Natural killer cell (primary cell): ENCODE data around the gene FOXA3. TPM values are rescaled to one million over a fixed set of nuclear protein-coding genes. Genes with fewer than 3 reads are reported as not detected.

ENCODE experiments used
- ATAC-seq, 3 donors: fragments of 150-1000 bp in 2 of 3; fragments of 200-7000 bp in 1 of 3; cut with Tn5 transposase; 1 replicate in 1 of 3; 2 replicates in 2 of 3; pipeline ENCODE4 v1.10.0; 2021; ENCODE audit warnings: mild to moderate bottlenecking in 2 of 3, moderate library complexity in 2 of 3
- DNase-seq, 2 donors: peaks; one replicate each; pipeline versions ENCODE4 v3.0.0 to v3.0.0-alpha.2; 2013 to 2021; ENCODE audit warnings: mixed read lengths in 1 of 2
- H3K27ac ChIP-seq: one replicate; pipeline ENCODE4 v1.5.1; 2013; ENCODE audit warnings: mild to moderate bottlenecking, low read length
- H3K27me3 ChIP-seq: one replicate; pipeline ENCODE4 v1.6.1; 2013; ENCODE audit warnings: low read length; ENCODE audit not compliant: control insufficient read depth, insufficient read depth
- H3K36me3 ChIP-seq: one replicate; pipeline ENCODE4 v1.6.1; 2013; ENCODE audit warnings: low read length; ENCODE audit not compliant: control insufficient read depth, insufficient read depth
- H3K4me1 ChIP-seq: one replicate; pipeline ENCODE4 v1.6.1; 2013; ENCODE audit warnings: low read length; ENCODE audit not compliant: control insufficient read depth, insufficient read depth
- H3K4me3 ChIP-seq: one replicate; pipeline ENCODE4 v1.5.1; 2013; ENCODE audit warnings: low read length
- H3K9me3 ChIP-seq: one replicate; pipeline ENCODE4 v1.6.1; 2013; ENCODE audit warnings: low read length; ENCODE audit not compliant: control insufficient read depth, insufficient read depth
- H3K27ac Mint-ChIP-seq, 2 donors: one replicate each; pipeline ENCODE4 v1.8.0; 2022; ENCODE audit warnings: mild to moderate bottlenecking in 2 of 2, mixed read lengths in 2 of 2, moderate library complexity in 1 of 2
- H3K27me3 Mint-ChIP-seq, 2 donors: one replicate each; pipeline ENCODE4 v1.8.0; 2022; ENCODE audit warnings: low read depth in 2 of 2, mixed read lengths in 2 of 2
- H3K36me3 Mint-ChIP-seq: one replicate; pipeline ENCODE4 v1.8.0; 2022; ENCODE audit warnings: mixed read lengths
- H3K4me1 Mint-ChIP-seq, 2 donors: one replicate each; pipeline ENCODE4 v1.8.0; 2022; ENCODE audit warnings: mixed read lengths in 2 of 2
- H3K4me3 Mint-ChIP-seq: one replicate; pipeline ENCODE4 v1.8.0; 2022; ENCODE audit warnings: mild to moderate bottlenecking, moderate library complexity, mixed read lengths
- H3K9me3 Mint-ChIP-seq, 2 donors: one replicate each; pipeline ENCODE4 v1.8.0; 2022; ENCODE audit warnings: mixed read lengths in 2 of 2
- WGBS: methylation state at CpG from one replicate; pipeline ENCODE4 v1.1.7; 2013; ENCODE audit warnings: missing lambda C conversion rate; ENCODE audit not compliant: insufficient coverage; 5-methylcytosine and 5-hydroxymethylcytosine counted together
- intact Hi-C: fragments of 100-400 bp; cut with micrococcal nuclease; formaldehyde crosslinking; loops from one replicate; pipeline ENCODE4 v1.14.2; 2022
- total RNA-seq, 4 donors: library from RNA; stranded (reverse); fragments of 120-200 nt in 1 of 4; gene quantifications; one replicate each; pipeline versions ENCODE4 v1.2.3 to v1.2.4, GENCODE V29; 2013 to 2022
- TF ChIP-seq, protein P1 (sequence below): fragments of 200-600 bp; IDR thresholded peaks from one replicate; pipeline ENCODE4 v1.8.0; 2022; ENCODE audit warnings: antibody characterized with exemption

The FOXA3 gene
- total RNA-seq, 3 donors from 2014 or later (not counting 1 experiment from before 2014, with no cell fraction given) = not detected

DNA sequence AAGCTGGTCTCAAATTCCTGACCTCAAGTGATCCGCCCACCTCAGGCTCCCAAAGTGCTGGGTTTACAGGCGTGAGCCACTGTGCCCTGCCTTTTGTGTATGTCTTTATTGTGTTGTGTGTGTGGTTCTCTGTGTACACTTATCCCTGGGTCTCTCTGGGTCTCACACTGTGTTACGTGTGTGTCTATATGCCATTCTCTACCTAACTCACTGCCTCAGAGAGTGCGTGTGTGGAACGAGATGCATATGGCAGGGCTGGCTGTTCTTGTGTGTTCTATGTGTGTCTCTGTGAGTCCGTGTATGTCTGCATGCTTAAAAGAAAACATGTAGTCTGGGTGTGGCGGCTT lies 10.5 kb downstream of the FOXA3 start:
- H3K36me3 Mint-ChIP-seq = no peaks in the 10 kb centered on the region
- no peaks in the 10 kb centered on the region for H3K36me3 ChIP-seq
- 94% methylated on average over 7 of the region's 7 CpGs for WGBS
- H3K4me3 Mint-ChIP-seq = no peak overlapping the region
- no peak overlapping the region for H3K4me3 ChIP-seq
- peaks cover 0 to 19% of the 10 kb centered on the region in 2 donors for H3K4me1 Mint-ChIP-seq
- H3K27me3 ChIP-seq = no peaks in the 10 kb centered on the region
- H3K27me3 Mint-ChIP-seq = peaks cover 0 to 23% of the 10 kb centered on the region in 2 donors
- H3K27ac ChIP-seq = no peak overlapping the region
- DNase-seq (no peak), ATAC-seq (no peak)
- no peak overlapping the region for H3K27ac Mint-ChIP-seq
- no peaks in the 10 kb centered on the region for H3K9me3 ChIP-seq
- TF ChIP-seq, protein P1, sequence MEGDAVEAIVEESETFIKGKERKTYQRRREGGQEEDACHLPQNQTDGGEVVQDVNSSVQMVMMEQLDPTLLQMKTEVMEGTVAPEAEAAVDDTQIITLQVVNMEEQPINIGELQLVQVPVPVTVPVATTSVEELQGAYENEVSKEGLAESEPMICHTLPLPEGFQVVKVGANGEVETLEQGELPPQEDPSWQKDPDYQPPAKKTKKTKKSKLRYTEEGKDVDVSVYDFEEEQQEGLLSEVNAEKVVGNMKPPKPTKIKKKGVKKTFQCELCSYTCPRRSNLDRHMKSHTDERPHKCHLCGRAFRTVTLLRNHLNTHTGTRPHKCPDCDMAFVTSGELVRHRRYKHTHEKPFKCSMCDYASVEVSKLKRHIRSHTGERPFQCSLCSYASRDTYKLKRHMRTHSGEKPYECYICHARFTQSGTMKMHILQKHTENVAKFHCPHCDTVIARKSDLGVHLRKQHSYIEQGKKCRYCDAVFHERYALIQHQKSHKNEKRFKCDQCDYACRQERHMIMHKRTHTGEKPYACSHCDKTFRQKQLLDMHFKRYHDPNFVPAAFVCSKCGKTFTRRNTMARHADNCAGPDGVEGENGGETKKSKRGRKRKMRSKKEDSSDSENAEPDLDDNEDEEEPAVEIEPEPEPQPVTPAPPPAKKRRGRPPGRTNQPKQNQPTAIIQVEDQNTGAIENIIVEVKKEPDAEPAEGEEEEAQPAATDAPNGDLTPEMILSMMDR = no peak
- intact Hi-C loops = no loop called here
- H3K9me3 Mint-ChIP-seq = no peaks in the 10 kb centered on the region
- peaks cover 15% of the 10 kb centered on the region for H3K4me1 ChIP-seq

- no peaks in the 10 kb centered on the region for H3K9me3 ChIP-seq
- ATAC-seq (peak in 2 of 3 donors; percentile 49 to 59), DNase-seq (no peak)
- no peak overlapping the region for H3K27ac ChIP-seq
- H3K27me3 ChIP-seq = no peaks in the 10 kb centered on the region
- H3K36me3 ChIP-seq = no peaks in the 10 kb centered on the region
- intact Hi-C loops = no loop called here
- peaks cover 15% of the 10 kb centered on the region for H3K4me1 ChIP-seq
- Mint-ChIP-seq H3K9me3 (no peaks in the 10 kb centered on the region), H3K36me3 (no peaks in the 10 kb centered on the region), H3K27me3 (peaks cover 0 to 23% of the 10 kb centered on the region in 2 donors), H3K4me3 (peak overlapping the region; percentile 61), H3K4me1 (peaks cover 0 to 19% of the 10 kb centered on the region in 2 donors), H3K27ac (peak overlapping the region in 1 of 2 donors; percentile 76)
- 47% methylated on average over 4 of the region's 4 CpGs for WGBS
- no peak overlapping the region for H3K4me3 ChIP-seq
- TF ChIP-seq, protein P1 = no peak
Observed at GRCh38 chr19:45876161-45876410, 12.0 kb downstream of the FOXA3 start.

DNA sequence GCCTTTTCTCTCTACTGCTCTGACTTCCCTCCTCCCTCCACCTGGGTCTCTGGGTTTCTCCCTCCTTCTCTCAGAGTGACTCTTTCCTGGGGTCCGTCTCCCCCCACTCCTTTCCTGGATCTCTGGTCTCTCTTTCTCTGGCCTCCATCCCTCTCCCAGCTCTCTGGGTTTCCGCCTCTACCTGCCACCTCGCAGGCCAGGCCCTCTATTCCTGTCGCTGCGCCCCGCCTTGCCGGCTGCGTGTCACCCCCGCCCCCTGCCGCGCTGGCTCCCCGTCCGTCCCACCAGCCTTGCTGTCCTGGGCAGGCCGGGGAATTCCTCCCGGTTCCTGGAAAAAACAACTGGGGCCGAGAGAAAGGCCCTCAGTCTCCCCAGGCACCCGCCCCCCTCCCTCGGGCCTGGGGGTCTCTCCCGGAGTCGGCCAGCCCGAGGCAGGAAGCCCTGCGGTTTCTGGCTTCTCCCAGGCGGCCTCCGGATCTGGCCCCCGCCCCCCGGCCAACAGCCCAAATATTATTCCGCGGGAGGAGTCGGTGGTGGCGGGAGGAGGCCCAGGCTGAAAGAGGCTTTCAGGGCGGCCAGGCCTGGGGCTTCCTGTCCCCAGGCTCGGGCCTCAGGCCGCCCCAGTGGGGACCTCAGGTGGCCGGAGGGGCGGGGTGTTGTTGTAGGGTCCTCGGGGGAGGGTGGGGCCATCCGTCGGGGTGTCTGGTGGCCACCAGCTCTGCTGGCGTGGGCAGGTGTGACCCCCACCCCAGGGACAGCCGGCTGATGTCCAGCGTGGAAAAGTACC lies 12.5 kb downstream of the FOXA3 start:
- H3K4me1 Mint-ChIP-seq = peaks cover 0 to 19% of the 10 kb centered on the region in 2 donors

More for the DNA sequence above, 12.5 kb downstream of the FOXA3 start:
- Mint-ChIP-seq H3K27ac (peak overlapping the region in 1 of 2 donors; percentile 76), H3K9me3 (no peaks in the 10 kb centered on the region), H3K36me3 (no peaks in the 10 kb centered on the region), H3K27me3 (peaks cover 0 to 25% of the 10 kb centered on the region in 2 donors), H3K4me3 (peak overlapping the region; percentile 61)
- peak overlapping the region; percentile 5 for H3K4me3 ChIP-seq
- no peaks in the 10 kb centered on the region for H3K36me3 ChIP-seq
- ATAC-seq (peak in 2 of 3 donors; percentile 69 to 71), DNase-seq (peak in 1 of 2 donors; percentile 37)
- H3K27me3 ChIP-seq = no peaks in the 10 kb centered on the region
- intact Hi-C loops = no loop called here
- peaks cover 15% of the 10 kb centered on the region for H3K4me1 ChIP-seq
- 6% methylated on average over 39 of the region's 41 CpGs for WGBS
- H3K9me3 ChIP-seq = no peaks in the 10 kb centered on the region
- TF ChIP-seq, protein P1 = no peak
- H3K27ac ChIP-seq = peak overlapping the region; percentile 44
